ENCODE results near the gene ARID3C.

DNA sequence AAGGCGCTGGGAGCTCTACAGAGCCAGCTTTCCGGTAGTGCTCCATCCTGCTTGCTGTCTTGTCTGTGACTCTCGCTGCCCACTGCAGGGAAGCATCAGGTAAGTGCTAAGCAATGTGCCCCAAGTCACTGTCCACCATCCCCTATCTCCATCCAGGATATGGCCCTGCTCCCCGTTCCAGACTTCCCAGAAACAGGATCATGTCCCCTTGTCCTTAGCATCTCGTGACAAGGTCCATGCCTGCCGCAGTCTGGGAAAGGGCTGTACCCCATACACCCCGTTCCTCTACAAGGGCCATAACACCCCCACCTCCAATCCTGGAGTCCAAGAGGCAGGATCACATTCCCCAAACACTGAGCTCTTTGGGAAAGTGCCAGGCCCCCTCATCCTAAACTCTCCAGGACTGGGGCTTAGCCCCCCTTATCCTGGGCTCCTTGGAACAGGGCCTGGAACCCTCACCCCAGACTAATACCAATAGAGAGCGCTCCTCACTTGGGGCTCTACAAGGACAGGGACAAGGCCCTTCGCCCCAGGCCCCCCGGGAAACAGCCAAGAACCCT is 17.5 kb downstream of the ARID3C start:
- TF ChIP-seq, protein P1, sequence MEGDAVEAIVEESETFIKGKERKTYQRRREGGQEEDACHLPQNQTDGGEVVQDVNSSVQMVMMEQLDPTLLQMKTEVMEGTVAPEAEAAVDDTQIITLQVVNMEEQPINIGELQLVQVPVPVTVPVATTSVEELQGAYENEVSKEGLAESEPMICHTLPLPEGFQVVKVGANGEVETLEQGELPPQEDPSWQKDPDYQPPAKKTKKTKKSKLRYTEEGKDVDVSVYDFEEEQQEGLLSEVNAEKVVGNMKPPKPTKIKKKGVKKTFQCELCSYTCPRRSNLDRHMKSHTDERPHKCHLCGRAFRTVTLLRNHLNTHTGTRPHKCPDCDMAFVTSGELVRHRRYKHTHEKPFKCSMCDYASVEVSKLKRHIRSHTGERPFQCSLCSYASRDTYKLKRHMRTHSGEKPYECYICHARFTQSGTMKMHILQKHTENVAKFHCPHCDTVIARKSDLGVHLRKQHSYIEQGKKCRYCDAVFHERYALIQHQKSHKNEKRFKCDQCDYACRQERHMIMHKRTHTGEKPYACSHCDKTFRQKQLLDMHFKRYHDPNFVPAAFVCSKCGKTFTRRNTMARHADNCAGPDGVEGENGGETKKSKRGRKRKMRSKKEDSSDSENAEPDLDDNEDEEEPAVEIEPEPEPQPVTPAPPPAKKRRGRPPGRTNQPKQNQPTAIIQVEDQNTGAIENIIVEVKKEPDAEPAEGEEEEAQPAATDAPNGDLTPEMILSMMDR (IDR thresholded peaks at IDR 0.05): no peak
- TF ChIP-seq POLR2A (IDR thresholded peaks at IDR 0.05): no peak
